Tibial nerve (tissue), 4 donors: ENCODE data around the gene NKX3-2. TPM values are rescaled to one million over a fixed set of nuclear protein-coding genes. Genes with fewer than 3 reads are reported as not detected.

Source experiments
- DNase-seq, 2 donors: peaks; one replicate each; pipeline ENCODE4 v3.0.0-alpha.2; 2019; ENCODE audit warnings: low spot score in 2 of 2
- H3K27ac ChIP-seq, 4 donors: fragments of 200-600 bp; sonication (generic) in 3 of 4; one replicate each; pipeline ENCODE4 v1.5.1; 2017 to 2019; ENCODE audit warnings: mild to moderate bottlenecking in 1 of 4
- H3K27me3 ChIP-seq, 2 donors: fragments of 200-600 bp; sonication (generic) in 1 of 2; one replicate each; pipeline versions ENCODE4 v1.5.1 to v1.6.0; 2017 to 2019
- H3K36me3 ChIP-seq, 3 donors: fragments of 200-600 bp; sonication (generic); one replicate each; pipeline ENCODE4 v1.5.1; 2018 to 2019
- H3K4me1 ChIP-seq, 4 donors: fragments of 200-600 bp; sonication (generic) in 3 of 4; one replicate each; pipeline ENCODE4 v1.5.1; 2017 to 2019
- H3K4me3 ChIP-seq, 4 donors: fragments of 200-600 bp; sonication (generic) in 3 of 4; one replicate each; pipeline ENCODE4 v1.5.1; 2017 to 2019; ENCODE audit warnings: mild to moderate bottlenecking in 1 of 4, moderate library complexity in 1 of 4
- H3K9me3 ChIP-seq, 4 donors: fragments of 200-600 bp; sonication (generic) in 3 of 4; one replicate each; pipeline ENCODE4 v1.5.1; 2017 to 2019
- CTCF ChIP-seq, 5 experiments: fragments of 200-600 bp in 3 of 5; fragments of 450-650 bp in 2 of 5; sonication (generic) in 3 of 5; IDR thresholded peaks; one replicate each; pipeline ENCODE4 v1.5.1; 2016 to 2019; ENCODE audit warnings: antibody characterized with exemption in 5 of 5, mild to moderate bottlenecking in 3 of 5, moderate library complexity in 2 of 5
- EP300 ChIP-seq, 2 donors: sonication (generic); formaldehyde crosslinking; IDR thresholded peaks; one replicate each; pipeline ENCODE4 v1.6.1; 2017; ENCODE audit warnings: antibody characterized with exemption in 2 of 2, mild to moderate bottlenecking in 1 of 2
- POLR2A ChIP-seq, 2 donors: fragments of 450-650 bp; IDR thresholded peaks; one replicate each; pipeline ENCODE4 v1.6.1; 2017; ENCODE audit warnings: antibody characterized with exemption in 2 of 2, mild to moderate bottlenecking in 2 of 2, moderate library complexity in 2 of 2
- WGBS, 2 donors: methylation state at CpG; one replicate each; pipeline ENCODE4 v1.1.5; 2018; 5-methylcytosine and 5-hydroxymethylcytosine counted together
- total RNA-seq, 4 donors: library from RNA; depleted of rRNA; stranded (reverse); fragments of >200 nt; gene quantifications; one replicate each; pipeline ENCODE4 v1.1.0, GENCODE V29; 2016

NKX3-2 gene
- total RNA-seq, 4 donors from 2014 or later, result 0.22 to 0.84 (median 0.30) TPM; not detected in 1

- DNase-seq, result peak; percentile 79 to 90
- Histone ChIP-seq H3K9me3 (peaks cover 0 to 18% (median 0%) of the 10 kb centered on the region in 4 donors), H3K27ac (no peak overlapping the region), H3K4me3 (peak overlapping the region in 2 of 4 donors; percentile 22 to 26), H3K36me3 (no peaks in the 10 kb centered on the region), H3K27me3 (peaks cover 9 to 72% of the 10 kb centered on the region in 2 donors), H3K4me1 (peaks cover 0 to 41% (median 23%) of the 10 kb centered on the region in 4 donors)
- 1 to 4% methylated on average over 20 to 21 of the region's 21 CpGs for WGBS, 2 donors
- peak; percentile 69 to 88 (median 81) for TF ChIP-seq CTCF (IDR thresholded peaks at IDR 0.05)
- no peak for TF ChIP-seq EP300 (IDR thresholded peaks at IDR 0.05)
These were observed 4.8 kb upstream of the NKX3-2 start for GRCh38 chr4:13548984-13549546.

GRCh38 chr4:13548059-13548983 is 4.0 kb upstream of the NKX3-2 start:
- Histone ChIP-seq H3K27me3 (peaks cover 9 to 79% of the 10 kb centered on the region in 2 donors), H3K4me3 (peak overlapping the region in 2 of 4 donors; percentile 36 to 37), H3K36me3 (no peaks in the 10 kb centered on the region), H3K9me3 (peaks cover 0 to 18% (median 0%) of the 10 kb centered on the region in 4 donors), H3K4me1 (peaks cover 0 to 48% (median 25%) of the 10 kb centered on the region in 4 donors), H3K27ac (no peak overlapping the region)
- 10 to 14% methylated on average over 31 to 34 of the region's 35 CpGs for WGBS, 2 donors
- no peak for TF ChIP-seq CTCF (IDR thresholded peaks at IDR 0.05)
- no peak for TF ChIP-seq POLR2A (IDR thresholded peaks at IDR 0.05)
- TF ChIP-seq EP300 (IDR thresholded peaks at IDR 0.05), result no peak
- no peak for DNase-seq

- Histone ChIP-seq H3K27me3 (peaks cover 9 to 87% of the 10 kb centered on the region in 2 donors), H3K9me3 (peaks cover 0 to 17% (median 0%) of the 10 kb centered on the region in 4 donors), H3K4me1 (peaks cover 0 to 54% (median 25%) of the 10 kb centered on the region in 4 donors), H3K27ac (no peak overlapping the region), H3K36me3 (no peaks in the 10 kb centered on the region), H3K4me3 (peak overlapping the region in 2 of 4 donors; percentile 36 to 37)
- WGBS, 2 donors, result 3 to 5% methylated on average over 30 to 42 of the region's 56 CpGs
- TF ChIP-seq POLR2A (IDR thresholded peaks at IDR 0.05) (no peak), CTCF (IDR thresholded peaks at IDR 0.05) (no peak), EP300 (IDR thresholded peaks at IDR 0.05) (no peak)
- no peak for DNase-seq
These were observed 3.3 kb upstream of the NKX3-2 start for GRCh38 chr4:13547485-13548041.

- peaks cover 9 to 92% of the 10 kb centered on the region in 2 donors for H3K27me3 ChIP-seq
- H3K4me1 ChIP-seq, result peaks cover 0 to 60% (median 27%) of the 10 kb centered on the region in 4 donors
- no peak for DNase-seq
- peaks cover 0 to 11% (median 0%) of the 10 kb centered on the region in 4 donors for H3K9me3 ChIP-seq
- TF ChIP-seq EP300 (IDR thresholded peaks at IDR 0.05) (no peak), POLR2A (IDR thresholded peaks at IDR 0.05) (no peak), CTCF (IDR thresholded peaks at IDR 0.05) (no peak)
- H3K36me3 ChIP-seq, result no peaks in the 10 kb centered on the region
- H3K27ac ChIP-seq, result no peak overlapping the region
- peak overlapping the region in 2 of 4 donors; percentile 36 to 37 for H3K4me3 ChIP-seq
- WGBS, 2 donors, result 5 to 7% methylated on average over 39 to 45 of the region's 54 CpGs
These were observed 2.7 kb upstream of the NKX3-2 start for GRCh38 chr4:13546941-13547484.
